Thyroid gland (tissue), 4 donors: ENCODE measurements around the gene DOCK1.

ENCODE experiments used
- POLR2A ChIP-seq, 2 donors: fragments of 450-650 bp; IDR thresholded peaks; one replicate each; pipeline ENCODE4 v1.6.1; 2017; ENCODE audit warnings: antibody characterized with exemption in 2 of 2, mild to moderate bottlenecking in 2 of 2, moderate library complexity in 1 of 2
- TF ChIP-seq, protein P1 (sequence below), 6 experiments: fragments of 200-600 bp in 3 of 6; fragments of 450-650 bp in 3 of 6; sonication (generic) in 3 of 6; IDR thresholded peaks; one replicate each; pipeline ENCODE4 v1.5.1; 2016 to 2019; ENCODE audit warnings: antibody characterized with exemption in 6 of 6, mild to moderate bottlenecking in 2 of 6, inconsistent platforms in 1 of 6, moderate library complexity in 1 of 6

- TF ChIP-seq, protein P1, sequence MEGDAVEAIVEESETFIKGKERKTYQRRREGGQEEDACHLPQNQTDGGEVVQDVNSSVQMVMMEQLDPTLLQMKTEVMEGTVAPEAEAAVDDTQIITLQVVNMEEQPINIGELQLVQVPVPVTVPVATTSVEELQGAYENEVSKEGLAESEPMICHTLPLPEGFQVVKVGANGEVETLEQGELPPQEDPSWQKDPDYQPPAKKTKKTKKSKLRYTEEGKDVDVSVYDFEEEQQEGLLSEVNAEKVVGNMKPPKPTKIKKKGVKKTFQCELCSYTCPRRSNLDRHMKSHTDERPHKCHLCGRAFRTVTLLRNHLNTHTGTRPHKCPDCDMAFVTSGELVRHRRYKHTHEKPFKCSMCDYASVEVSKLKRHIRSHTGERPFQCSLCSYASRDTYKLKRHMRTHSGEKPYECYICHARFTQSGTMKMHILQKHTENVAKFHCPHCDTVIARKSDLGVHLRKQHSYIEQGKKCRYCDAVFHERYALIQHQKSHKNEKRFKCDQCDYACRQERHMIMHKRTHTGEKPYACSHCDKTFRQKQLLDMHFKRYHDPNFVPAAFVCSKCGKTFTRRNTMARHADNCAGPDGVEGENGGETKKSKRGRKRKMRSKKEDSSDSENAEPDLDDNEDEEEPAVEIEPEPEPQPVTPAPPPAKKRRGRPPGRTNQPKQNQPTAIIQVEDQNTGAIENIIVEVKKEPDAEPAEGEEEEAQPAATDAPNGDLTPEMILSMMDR (IDR thresholded peaks at IDR 0.05) = no peak
- no peak for TF ChIP-seq POLR2A (IDR thresholded peaks at IDR 0.05)
These were observed 270.3 kb downstream of the DOCK1 start for GRCh38 chr10:127175357-127176110.
